ENCODE measurements around the gene SPESP1. TPM values are rescaled to one million over a fixed set of nuclear protein-coding genes. Genes with fewer than 3 reads are reported as not detected.
A peak's percentile ranks its signal among the peaks of the same experiment; 100 is the strongest.

The SPESP1 gene
- total RNA-seq (1 to 10 TPM in 6 of 7 donors, under 1 TPM in 1; 0.43 to 5.9 (median 3.4) TPM), polyA plus RNA-seq (1 to 10 TPM in 2 of 3 donors, under 1 TPM in 1; 0.83 to 1.5 (median 1.5) TPM)
- long read RNA-seq, donor 1 = 0 reads
- long read RNA-seq, donor 2, partial matches to known transcripts = 0 of 2 reads
- long read RNA-seq, donor 2, other reads (novel, unspliced or antisense) = 0 of 2 reads

DNA sequence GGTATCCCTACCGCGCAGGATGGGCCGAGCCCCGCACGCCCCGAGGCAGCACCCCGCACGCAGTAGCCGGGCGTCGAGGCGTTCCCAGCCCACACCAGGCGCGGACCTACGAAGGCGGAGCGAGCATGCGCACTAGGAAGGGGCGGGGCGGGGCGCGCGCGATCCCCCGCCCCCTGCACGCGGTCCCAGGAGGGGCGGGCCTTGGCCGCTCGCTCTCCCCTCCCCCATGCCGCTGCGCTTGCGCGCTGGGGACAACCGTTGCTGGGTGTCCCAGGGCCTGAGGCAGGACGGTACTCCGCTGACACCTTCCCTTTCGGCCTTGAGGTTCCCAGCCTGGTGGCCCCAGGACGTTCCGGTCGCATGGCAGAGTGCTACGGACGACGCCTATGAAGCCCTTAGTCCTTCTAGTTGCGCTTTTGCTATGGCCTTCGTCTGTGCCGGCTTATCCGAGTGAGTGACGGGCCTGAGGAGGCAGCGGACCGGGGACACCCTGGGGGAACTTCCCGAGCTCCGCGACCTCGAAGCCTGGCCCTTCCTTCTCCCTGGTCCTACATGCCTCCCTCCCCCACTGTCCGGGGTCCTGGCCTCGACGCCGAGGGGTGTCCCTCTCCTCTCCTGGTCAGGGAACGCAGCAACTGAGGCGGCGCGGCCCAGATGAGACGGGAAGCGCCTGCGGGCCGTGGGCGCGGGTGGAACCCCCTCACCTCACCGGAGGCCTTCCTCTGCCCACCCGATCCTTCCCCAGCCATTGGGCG lies at the start of gene SPESP1:
SPESP1 (plus strand) TSS at position 258 of the 755 bp plus-strand sequence; CDS start at position 387, 129 bp downstream.
- Histone ChIP-seq H3K27me3 (replicated peaks in 1 of 7) (peaks cover 0 to 10% (median 0%) of the 10 kb centered on the region in 7 donors), H3K4me1 (no peaks in the 10 kb centered on the region), H3K9me3 (no peaks in the 10 kb centered on the region), H3K36me3 (no peaks in the 10 kb centered on the region), H3K4me3 (peak within 1 kb of the TSS in 7 of 8 donors; percentile 6 to 64 (median 25)), H3K27ac (peak within 1 kb of the TSS in 2 of 8 donors; percentile 5 to 19)
- 56 to 78% (median 62%) methylated on average over 51 to 72 of the region's 72 CpGs for WGBS, 5 donors
- no peak for TF ChIP-seq POLR2A (IDR thresholded peaks at IDR 0.05)
- TF ChIP-seq, protein P1, sequence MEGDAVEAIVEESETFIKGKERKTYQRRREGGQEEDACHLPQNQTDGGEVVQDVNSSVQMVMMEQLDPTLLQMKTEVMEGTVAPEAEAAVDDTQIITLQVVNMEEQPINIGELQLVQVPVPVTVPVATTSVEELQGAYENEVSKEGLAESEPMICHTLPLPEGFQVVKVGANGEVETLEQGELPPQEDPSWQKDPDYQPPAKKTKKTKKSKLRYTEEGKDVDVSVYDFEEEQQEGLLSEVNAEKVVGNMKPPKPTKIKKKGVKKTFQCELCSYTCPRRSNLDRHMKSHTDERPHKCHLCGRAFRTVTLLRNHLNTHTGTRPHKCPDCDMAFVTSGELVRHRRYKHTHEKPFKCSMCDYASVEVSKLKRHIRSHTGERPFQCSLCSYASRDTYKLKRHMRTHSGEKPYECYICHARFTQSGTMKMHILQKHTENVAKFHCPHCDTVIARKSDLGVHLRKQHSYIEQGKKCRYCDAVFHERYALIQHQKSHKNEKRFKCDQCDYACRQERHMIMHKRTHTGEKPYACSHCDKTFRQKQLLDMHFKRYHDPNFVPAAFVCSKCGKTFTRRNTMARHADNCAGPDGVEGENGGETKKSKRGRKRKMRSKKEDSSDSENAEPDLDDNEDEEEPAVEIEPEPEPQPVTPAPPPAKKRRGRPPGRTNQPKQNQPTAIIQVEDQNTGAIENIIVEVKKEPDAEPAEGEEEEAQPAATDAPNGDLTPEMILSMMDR (IDR thresholded peaks at IDR 0.05 in 8 of 11, conservative IDR thresholded peaks at IDR 0.05 in 3 of 11) = no peak
- TF ChIP-seq POLR2AphosphoS5 (IDR thresholded peaks at IDR 0.05) = peak; percentile 77 to 85 (median 77)
- DNase-seq = peak; percentile 91
- intact Hi-C loops (cut with DNase I; ENCODE audit: low total_unique reads) = no loop called here

DNA sequence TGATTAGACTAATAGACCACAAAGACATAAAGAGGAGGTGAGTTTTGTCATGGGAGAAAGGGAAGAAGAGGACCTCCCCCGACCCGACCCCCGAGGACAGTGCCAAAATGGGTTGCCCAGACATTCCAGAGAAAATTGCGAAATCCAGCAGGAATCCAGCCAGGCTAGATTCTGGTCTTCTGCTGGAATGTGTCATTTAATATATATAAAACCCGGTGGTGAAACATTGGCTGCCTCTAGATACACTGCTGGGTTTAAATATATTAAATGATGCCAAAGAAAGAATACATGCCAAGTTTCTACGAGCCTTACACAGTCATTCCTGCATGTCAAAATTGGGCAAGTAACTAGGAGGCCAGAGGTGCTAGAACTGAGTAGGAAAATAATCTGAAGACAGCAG lies 45.3 kb upstream of the SPESP1 start:
- Histone ChIP-seq H3K27ac (no peak overlapping the region), H3K36me3 (no peaks in the 10 kb centered on the region), H3K4me3 (no peak overlapping the region), H3K4me1 (no peaks in the 10 kb centered on the region), H3K27me3 (replicated peaks in 1 of 7) (no peaks in the 10 kb centered on the region), H3K9me3 (no peaks in the 10 kb centered on the region)
- WGBS, 5 donors = 63 to 80% (median 77%) methylated on average over 6 of the region's 6 CpGs
- intact Hi-C loops (cut with DNase I; ENCODE audit: low total_unique reads) = no loop called here
- DNase-seq = no peak
- TF ChIP-seq, protein P1 (IDR thresholded peaks at IDR 0.05 in 8 of 11, conservative IDR thresholded peaks at IDR 0.05 in 3 of 11) = no peak
- no peak for TF ChIP-seq POLR2AphosphoS5 (IDR thresholded peaks at IDR 0.05)
- no peak for TF ChIP-seq POLR2A (IDR thresholded peaks at IDR 0.05)

DNA sequence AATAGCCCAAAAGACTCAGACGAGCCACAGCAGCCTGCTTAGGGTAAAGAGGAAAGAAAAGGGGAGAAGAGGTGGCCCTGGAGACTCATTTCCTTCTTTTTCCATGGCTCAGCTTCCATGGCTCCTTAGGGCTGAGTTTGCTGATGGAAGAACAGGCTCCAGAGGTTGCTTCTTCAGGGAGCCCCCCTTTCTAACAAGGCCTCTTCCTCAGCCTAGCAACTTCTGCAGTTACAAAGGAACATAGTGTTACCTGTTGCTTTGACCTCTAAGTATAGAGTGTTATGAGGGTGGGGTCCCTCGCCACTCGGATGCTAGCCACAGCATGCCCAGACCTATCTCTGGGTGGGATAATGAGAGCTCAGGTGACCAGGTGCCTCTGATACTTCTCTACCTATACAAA lies 43.2 kb upstream of the SPESP1 start:
- no peak overlapping the region for H3K4me3 ChIP-seq
- H3K4me1 ChIP-seq = no peaks in the 10 kb centered on the region
- H3K27ac ChIP-seq = no peak overlapping the region
- H3K36me3 ChIP-seq = no peaks in the 10 kb centered on the region
- WGBS, 5 donors = 82 to 95% (median 91%) methylated on average over 3 of the region's 3 CpGs
- DNase-seq = no peak
- no peak for TF ChIP-seq POLR2A (IDR thresholded peaks at IDR 0.05)
- TF ChIP-seq, protein P1 (IDR thresholded peaks at IDR 0.05 in 8 of 11, conservative IDR thresholded peaks at IDR 0.05 in 3 of 11) = no peak
- no peak for TF ChIP-seq POLR2AphosphoS5 (IDR thresholded peaks at IDR 0.05)
- H3K9me3 ChIP-seq = no peaks in the 10 kb centered on the region
- intact Hi-C loops (cut with DNase I; ENCODE audit: low total_unique reads) = no loop called here
- no peaks in the 10 kb centered on the region for H3K27me3 ChIP-seq (replicated peaks in 1 of 7)

DNA sequence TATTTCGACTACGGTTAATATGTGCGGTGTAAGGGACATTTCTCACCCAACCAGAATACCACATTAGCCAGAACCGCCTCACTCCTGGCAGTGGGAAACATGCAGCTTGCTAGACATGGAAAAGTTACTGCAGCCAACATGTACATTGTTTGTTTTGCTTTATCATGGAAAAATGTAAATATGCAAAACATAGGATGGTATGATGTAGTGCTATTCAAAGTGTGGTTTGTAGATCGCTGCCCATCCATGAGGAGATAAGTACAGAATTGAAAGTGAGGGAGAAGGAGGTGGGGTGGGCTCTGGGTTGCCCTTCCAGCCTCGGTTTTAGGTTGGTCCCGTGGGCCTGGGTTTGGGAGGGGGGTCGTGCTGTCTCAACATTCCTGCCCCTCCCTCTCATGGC lies 42.5 kb upstream of the SPESP1 start:
- H3K36me3 ChIP-seq = no peaks in the 10 kb centered on the region
- WGBS, 5 donors = 85 to 94% (median 91%) methylated on average over 8 of the region's 8 CpGs
- H3K4me1 ChIP-seq = no peaks in the 10 kb centered on the region
- no peak overlapping the region for H3K27ac ChIP-seq
- no peaks in the 10 kb centered on the region for H3K27me3 ChIP-seq (replicated peaks in 1 of 7)
- TF ChIP-seq, protein P1 (IDR thresholded peaks at IDR 0.05 in 8 of 11, conservative IDR thresholded peaks at IDR 0.05 in 3 of 11) = no peak
- TF ChIP-seq POLR2A (IDR thresholded peaks at IDR 0.05) (no peak), POLR2AphosphoS5 (IDR thresholded peaks at IDR 0.05) (no peak)
- H3K4me3 ChIP-seq = no peak overlapping the region
- no peak for DNase-seq
- H3K9me3 ChIP-seq = no peaks in the 10 kb centered on the region
- intact Hi-C loops (cut with DNase I; ENCODE audit: low total_unique reads) = no loop called here
